HEK293 (cell line): Measurements from ENCODE around the gene PCED1A.

ENCODE experiments used
- CTCF ChIP-seq: fragments of 450-650 bp; formaldehyde crosslinking; IDR thresholded peaks from 2 replicates; pipeline ENCODE4 v1.5.1; 2016; ENCODE audit warnings: missing biosample characterization, missing genetic modification characterization
- ZBTB21 ChIP-seq: fragments of 450-650 bp; formaldehyde crosslinking; IDR thresholded peaks from 2 replicates; pipeline ENCODE4 v1.5.1; 2017; ENCODE audit warnings: missing biosample characterization, missing genetic modification characterization
- ZNF555 ChIP-seq: fragments of 450-650 bp; formaldehyde crosslinking; conservative IDR thresholded peaks from 2 replicates; pipeline ENCODE4 v1.5.1; 2017; ENCODE audit warnings: missing biosample characterization, mild to moderate bottlenecking, missing genetic modification characterization, inconsistent platforms
- ZNF571 ChIP-seq: fragments of 450-650 bp; formaldehyde crosslinking; IDR thresholded peaks from 2 replicates; pipeline ENCODE4 v1.5.0; 2017; ENCODE audit warnings: missing biosample characterization, missing genetic modification characterization
- TF ChIP-seq, protein P1 (sequence below): fragments of 450-650 bp; formaldehyde crosslinking; IDR thresholded peaks from 2 replicates; pipeline ENCODE4 v1.5.1; 2016; ENCODE audit warnings: missing biosample characterization, missing genetic modification characterization, borderline replicate concordance

- TF ChIP-seq, protein P1, sequence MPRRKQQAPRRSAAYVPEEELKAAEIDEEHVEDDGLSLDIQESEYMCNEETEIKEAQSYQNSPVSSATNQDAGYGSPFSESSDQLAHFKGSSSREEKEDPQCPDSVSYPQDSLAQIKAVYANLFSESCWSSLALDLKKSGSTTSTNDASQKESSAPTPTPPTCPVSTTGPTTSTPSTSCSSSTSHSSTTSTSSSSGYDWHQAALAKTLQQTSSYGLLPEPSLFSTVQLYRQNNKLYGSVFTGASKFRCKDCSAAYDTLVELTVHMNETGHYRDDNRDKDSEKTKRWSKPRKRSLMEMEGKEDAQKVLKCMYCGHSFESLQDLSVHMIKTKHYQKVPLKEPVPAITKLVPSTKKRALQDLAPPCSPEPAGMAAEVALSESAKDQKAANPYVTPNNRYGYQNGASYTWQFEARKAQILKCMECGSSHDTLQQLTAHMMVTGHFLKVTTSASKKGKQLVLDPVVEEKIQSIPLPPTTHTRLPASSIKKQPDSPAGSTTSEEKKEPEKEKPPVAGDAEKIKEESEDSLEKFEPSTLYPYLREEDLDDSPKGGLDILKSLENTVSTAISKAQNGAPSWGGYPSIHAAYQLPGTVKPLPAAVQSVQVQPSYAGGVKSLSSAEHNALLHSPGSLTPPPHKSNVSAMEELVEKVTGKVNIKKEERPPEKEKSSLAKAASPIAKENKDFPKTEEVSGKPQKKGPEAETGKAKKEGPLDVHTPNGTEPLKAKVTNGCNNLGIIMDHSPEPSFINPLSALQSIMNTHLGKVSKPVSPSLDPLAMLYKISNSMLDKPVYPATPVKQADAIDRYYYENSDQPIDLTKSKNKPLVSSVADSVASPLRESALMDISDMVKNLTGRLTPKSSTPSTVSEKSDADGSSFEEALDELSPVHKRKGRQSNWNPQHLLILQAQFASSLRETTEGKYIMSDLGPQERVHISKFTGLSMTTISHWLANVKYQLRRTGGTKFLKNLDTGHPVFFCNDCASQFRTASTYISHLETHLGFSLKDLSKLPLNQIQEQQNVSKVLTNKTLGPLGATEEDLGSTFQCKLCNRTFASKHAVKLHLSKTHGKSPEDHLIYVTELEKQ (tag by site-specific recombination) = no peak
- no peak for TF ChIP-seq ZNF555 (tag by site-specific recombination)
- TF ChIP-seq ZNF571 (tag by site-specific recombination) = no peak
- TF ChIP-seq CTCF = no peak
- TF ChIP-seq ZBTB21 (tag by site-specific recombination) = no peak
Observed at GRCh38 chr20:2849529-2849928, 9.1 kb upstream of the PCED1A start.
